Ishikawa (cell line): Measurements from ENCODE around the gene ACSL1.

Experiments used
- CEBPB ChIP-seq: IDR thresholded peaks from 2 replicates; pipeline ENCODE4 v1.6.1; 2012
- CREB1 ChIP-seq: IDR thresholded peaks from 2 replicates; pipeline ENCODE4 v1.6.1; 2012; ENCODE audit warnings: low read depth
- EP300 ChIP-seq: IDR thresholded peaks from 2 replicates; pipeline ENCODE4 v1.6.1; 2012; ENCODE audit warnings: borderline replicate concordance
- NFIC ChIP-seq: IDR thresholded peaks from 2 replicates; pipeline ENCODE4 v1.6.1; 2012
- RAD21 ChIP-seq: IDR thresholded peaks from 2 replicates; pipeline ENCODE4 v1.6.1; 2012; ENCODE audit warnings: low read depth
- REST ChIP-seq: IDR thresholded peaks from 2 replicates; pipeline ENCODE4 v1.6.1; 2012; ENCODE audit warnings: low read depth, mild to moderate bottlenecking
- TAF1 ChIP-seq: IDR thresholded peaks from 2 replicates; pipeline ENCODE4 v1.6.1; 2012; ENCODE audit warnings: low read depth, mild to moderate bottlenecking
- USF1 ChIP-seq: IDR thresholded peaks from 2 replicates; pipeline ENCODE4 v1.6.1; 2012
- YY1 ChIP-seq: IDR thresholded peaks from 2 replicates; pipeline ENCODE4 v1.6.1; 2012; ENCODE audit warnings: low read depth
- TF ChIP-seq, protein P1 (sequence below): IDR thresholded peaks from 2 replicates; pipeline ENCODE4 v1.6.1; 2012

DNA sequence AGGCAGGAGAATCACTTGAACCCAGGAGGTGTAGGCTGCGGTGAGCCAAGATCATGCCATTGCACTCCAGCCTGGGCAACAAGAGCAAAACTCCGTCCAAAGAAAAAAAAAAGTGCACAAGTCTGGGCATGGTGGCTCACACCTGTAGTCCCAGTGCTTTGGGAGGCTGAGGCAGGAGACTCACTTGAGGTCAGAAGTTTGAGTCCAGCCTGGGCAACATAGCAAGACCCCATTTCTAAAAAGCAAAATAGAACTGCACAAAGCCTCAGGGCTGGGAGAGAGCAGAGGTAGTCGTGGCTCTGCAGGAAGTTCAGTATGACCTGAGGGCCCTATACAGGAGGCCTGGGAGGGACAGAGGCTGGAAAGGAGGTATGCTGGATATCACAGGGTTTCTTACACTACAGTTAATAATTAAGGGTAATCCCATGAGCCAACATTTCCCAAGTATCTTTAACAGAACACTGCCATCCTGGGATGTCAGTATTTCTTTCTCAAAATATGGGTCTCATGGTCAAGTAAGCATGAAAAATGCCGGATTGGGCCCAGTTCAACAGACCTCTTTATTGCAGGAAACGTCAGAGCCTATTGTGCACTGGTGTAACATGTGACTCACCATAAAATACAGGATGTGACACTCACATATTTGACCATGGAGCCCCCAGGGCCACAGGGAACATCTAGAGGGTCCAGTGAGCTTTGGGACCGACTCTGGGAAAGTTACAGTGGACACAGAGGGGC is 37.8 kb downstream of the ACSL1 start:
- TF ChIP-seq RAD21: peak; percentile 8; the same call in 1 of the 2 replicates
- no peak for TF ChIP-seq TAF1
- TF ChIP-seq REST: no peak
- peak; percentile 85 for TF ChIP-seq EP300
- no peak for TF ChIP-seq CEBPB
- TF ChIP-seq CREB1: no peak; the same call in 1 of the 2 replicates
- TF ChIP-seq NFIC: peak; percentile 73
- TF ChIP-seq YY1: no peak
- TF ChIP-seq, protein P1, sequence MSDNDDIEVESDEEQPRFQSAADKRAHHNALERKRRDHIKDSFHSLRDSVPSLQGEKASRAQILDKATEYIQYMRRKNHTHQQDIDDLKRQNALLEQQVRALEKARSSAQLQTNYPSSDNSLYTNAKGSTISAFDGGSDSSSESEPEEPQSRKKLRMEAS: no peak
- peak; percentile 64 for TF ChIP-seq USF1
